Activated CD8-positive, alpha-beta T cell treated with anti-CD3 and anti-CD28 coated beads for 36 hours (primary cell): ENCODE measurements around the gene KRT79. TPM values are rescaled to one million over a fixed set of nuclear protein-coding genes. Genes with fewer than 3 reads are reported as not detected.

ENCODE experiments used
- ATAC-seq: fragments of 200-7000 bp; cut with Tn5 transposase; one replicate; pipeline ENCODE4 v1.10.0; 2021; ENCODE audit warnings: mild to moderate bottlenecking, moderate library complexity
- CTCF ChIA-PET: fragments of 350-600 bp; sonication (Branson Sonifier 250); formaldehyde crosslinking; loops from one replicate; lab custom pipeline; 2021; ENCODE audit warnings: antibody characterized with exemption; lab: Charles Lee
- POLR2A ChIA-PET: fragments of 350-600 bp; sonication (Branson Sonifier 250); formaldehyde crosslinking; loops from one replicate; lab custom pipeline; 2021; ENCODE audit warnings: antibody characterized with exemption; lab: Charles Lee
- DNase-seq: peaks from one replicate; pipeline ENCODE4 v3.0.0-alpha.2; 2020
- H3K27ac Mint-ChIP-seq: one replicate; pipeline ENCODE4 v1.8.0; 2021; ENCODE audit warnings: mild to moderate bottlenecking, mixed read lengths
- H3K27me3 Mint-ChIP-seq: one replicate; pipeline ENCODE4 v1.8.0; 2021; ENCODE audit warnings: mixed read lengths
- H3K36me3 Mint-ChIP-seq: one replicate; pipeline ENCODE4 v1.8.0; 2021; ENCODE audit warnings: low read depth, mixed read lengths
- H3K4me1 Mint-ChIP-seq: one replicate; pipeline ENCODE4 v1.8.0; 2021; ENCODE audit warnings: low read depth, mixed read lengths
- H3K4me3 Mint-ChIP-seq: one replicate; pipeline ENCODE4 v1.8.0; 2021; ENCODE audit warnings: mild to moderate bottlenecking, moderate library complexity, mixed read lengths
- H3K9me3 Mint-ChIP-seq: one replicate; pipeline ENCODE4 v1.8.0; 2021; ENCODE audit warnings: mixed read lengths
- CTCF ChIP-seq: fragments of 200-600 bp; IDR thresholded peaks from one replicate; pipeline ENCODE4 v1.8.0; 2022; ENCODE audit warnings: antibody characterized with exemption, mild to moderate bottlenecking
- intact Hi-C: fragments of 100-400 bp; cut with micrococcal nuclease; formaldehyde crosslinking; loops from one replicate; pipeline ENCODE4 v1.10.0; 2022
- total RNA-seq, 2 experiments: library from RNA; stranded (reverse); gene quantifications; one replicate each; pipeline ENCODE4 v1.2.3, GENCODE V29; 2021

KRT79 gene
- total RNA-seq, 2 experiments from 2014 or later = 0.87 to 1.6 TPM

- Mint-ChIP-seq H3K27me3 (peaks cover 1% of the 10 kb centered on the region), H3K4me1 (no peaks in the 10 kb centered on the region), H3K4me3 (no peak overlapping the region), H3K27ac (no peak overlapping the region), H3K9me3 (no peaks in the 10 kb centered on the region), H3K36me3 (no peaks in the 10 kb centered on the region)
- intact Hi-C loops = no loop called here
- no peak for TF ChIP-seq CTCF
- ATAC-seq = no peak
- ChIA-PET CTCF (interaction anchor here (1.0 kb wide), 1 partner anchor 73 kb away, joined by 3 read pairs; no protein-coding TSS in a partner anchor), POLR2A (no interaction called here)
- no peak for DNase-seq
Observed at GRCh38 chr12:52807544-52808470, 26.3 kb downstream of the KRT79 start.

GRCh38 chr12:52806821-52807543, 27.1 kb downstream of the KRT79 start:
- Mint-ChIP-seq H3K27me3 (peaks cover 1% of the 10 kb centered on the region), H3K4me3 (no peak overlapping the region), H3K9me3 (no peaks in the 10 kb centered on the region), H3K27ac (no peak overlapping the region), H3K4me1 (no peaks in the 10 kb centered on the region), H3K36me3 (no peaks in the 10 kb centered on the region)
- CTCF ChIA-PET = interaction anchor here (1.2 kb wide), 1 partner anchor 78 kb away, joined by 3 read pairs; no protein-coding TSS in a partner anchor
- ATAC-seq = no peak
- intact Hi-C loops = no loop called here
- DNase-seq = no peak
- TF ChIP-seq CTCF = no peak
- POLR2A ChIA-PET = no interaction called here

GRCh38 chr12:52806169-52806811, 27.8 kb downstream of the KRT79 start:
- Mint-ChIP-seq H3K9me3 (no peaks in the 10 kb centered on the region), H3K4me3 (no peak overlapping the region), H3K36me3 (no peaks in the 10 kb centered on the region), H3K27me3 (peaks cover 1% of the 10 kb centered on the region), H3K27ac (no peak overlapping the region), H3K4me1 (no peaks in the 10 kb centered on the region)
- intact Hi-C loops = no loop called here
- ChIA-PET CTCF (interaction anchor here (1.2 kb wide), 1 partner anchor 79 kb away, joined by 3 read pairs; no protein-coding TSS in a partner anchor), POLR2A (no interaction called here)
- no peak for DNase-seq
- no peak for TF ChIP-seq CTCF
- ATAC-seq = no peak

- ATAC-seq (no peak), DNase-seq (no peak)
- no peaks in the 10 kb centered on the region for H3K36me3 Mint-ChIP-seq
- ChIA-PET CTCF (interaction anchor here (1.2 kb wide), 1 partner anchor 80 kb away, joined by 3 read pairs; no protein-coding TSS in a partner anchor), POLR2A (no interaction called here)
- no peaks in the 10 kb centered on the region for H3K9me3 Mint-ChIP-seq
- TF ChIP-seq CTCF = no peak
- H3K4me3 Mint-ChIP-seq = no peak overlapping the region
- H3K27me3 Mint-ChIP-seq = peaks cover 1% of the 10 kb centered on the region
- H3K4me1 Mint-ChIP-seq = no peaks in the 10 kb centered on the region
- no peak overlapping the region for H3K27ac Mint-ChIP-seq
- intact Hi-C loops = no loop called here
Observed at GRCh38 chr12:52805739-52806138, 28.4 kb downstream of the KRT79 start.
